Thymus (tissue), 11 donors: ENCODE measurements around the gene ARID5A. TPM values are rescaled to one million over a fixed set of nuclear protein-coding genes. Genes with fewer than 3 reads are reported as not detected.

ENCODE experiments used
- DNase-seq, 9 donors: peaks; one replicate each; pipeline ENCODE4 v3.0.0-alpha.2; 2013; ENCODE audit warnings: low spot score in 9 of 9, low read depth in 6 of 9, missing footprints in 1 of 9
- H3K27ac ChIP-seq, 2 donors: one replicate each; pipeline ENCODE4 v1.5.1; 2013; ENCODE audit warnings: control low read depth in 1 of 2, low read depth in 1 of 2, low read length in 1 of 2, mild to moderate bottlenecking in 1 of 2, moderate library complexity in 1 of 2
- H3K27me3 ChIP-seq, 2 donors: one replicate each; pipeline ENCODE4 v1.5.1; 2013; ENCODE audit warnings: low read length in 1 of 2; ENCODE audit not compliant: control insufficient read depth in 2 of 2, insufficient read depth in 1 of 2
- H3K36me3 ChIP-seq, 2 donors: one replicate each; pipeline ENCODE4 v1.5.1; 2013; ENCODE audit warnings: low read length in 1 of 2, mild to moderate bottlenecking in 1 of 2, moderate library complexity in 1 of 2; ENCODE audit not compliant: control insufficient read depth in 2 of 2, insufficient read depth in 2 of 2
- H3K4me1 ChIP-seq, 2 donors: one replicate each; pipeline ENCODE4 v1.5.1; 2013; ENCODE audit warnings: low read length in 2 of 2; ENCODE audit not compliant: control insufficient read depth in 2 of 2, insufficient read depth in 2 of 2
- H3K4me3 ChIP-seq, 2 donors: one replicate each; pipeline ENCODE4 v1.5.1; 2013; ENCODE audit warnings: low read length in 2 of 2, control low read depth in 1 of 2, mild to moderate bottlenecking in 1 of 2
- H3K9me3 ChIP-seq, 2 donors: one replicate each; pipeline ENCODE4 v1.5.1; 2013; ENCODE audit warnings: low read length in 1 of 2, mild to moderate bottlenecking in 1 of 2; ENCODE audit not compliant: control insufficient read depth in 2 of 2, insufficient read depth in 1 of 2
- WGBS: extraction: QIAGEN DNeasy Blood & Tissue Kit; methylation state at CpG from one replicate; pipeline ENCODE4 v1.1.7; 2013; 5-methylcytosine and 5-hydroxymethylcytosine counted together
- polyA plus RNA-seq: library from polyadenylated mRNA; stranded (reverse); fragments of 200-250 nt; gene quantifications from one replicate; pipeline ENCODE4 v1.2.3, GENCODE V29; 2013
- total RNA-seq: library from RNA; stranded (reverse); fragments of 120-200 nt; gene quantifications from one replicate; pipeline ENCODE4 v1.2.4, GENCODE V29; 2013
- donor health status: healthy.

The ARID5A gene
- total and polyA plus RNA-seq, 2 donors, result 18.9 to 57.2 TPM

GRCh38 chr2:96535331-96535730 is 1.2 kb upstream of the ARID5A start:
- H3K36me3 ChIP-seq, result peaks cover 0 to 4% of the 10 kb centered on the region in 2 donors
- peaks cover 0 to 7% of the 10 kb centered on the region in 2 donors for H3K27me3 ChIP-seq
- H3K27ac ChIP-seq, result no peak overlapping the region
- no peak for DNase-seq
- H3K4me1 ChIP-seq, result peaks cover 40 to 65% of the 10 kb centered on the region in 2 donors
- WGBS, result 95% methylated on average over 4 of the region's 4 CpGs
- no peaks in the 10 kb centered on the region for H3K9me3 ChIP-seq
- H3K4me3 ChIP-seq, result no peak overlapping the region

GRCh38 chr2:96537066-96537733 is 648 bp downstream of the ARID5A start:
- peak overlapping the region; percentile 74 to 93 for H3K4me3 ChIP-seq
- H3K4me1 ChIP-seq, result peaks cover 32 to 54% of the 10 kb centered on the region in 2 donors
- peaks cover 0 to 2% of the 10 kb centered on the region in 2 donors for H3K27me3 ChIP-seq
- peak; percentile 71 to 94 (median 82) for DNase-seq
- H3K36me3 ChIP-seq, result peaks cover 0 to 13% of the 10 kb centered on the region in 2 donors
- H3K27ac ChIP-seq, result peak overlapping the region; percentile 90 to 97
- no peaks in the 10 kb centered on the region for H3K9me3 ChIP-seq
- under 1% methylated on average over 61 of the region's 61 CpGs for WGBS

DNA sequence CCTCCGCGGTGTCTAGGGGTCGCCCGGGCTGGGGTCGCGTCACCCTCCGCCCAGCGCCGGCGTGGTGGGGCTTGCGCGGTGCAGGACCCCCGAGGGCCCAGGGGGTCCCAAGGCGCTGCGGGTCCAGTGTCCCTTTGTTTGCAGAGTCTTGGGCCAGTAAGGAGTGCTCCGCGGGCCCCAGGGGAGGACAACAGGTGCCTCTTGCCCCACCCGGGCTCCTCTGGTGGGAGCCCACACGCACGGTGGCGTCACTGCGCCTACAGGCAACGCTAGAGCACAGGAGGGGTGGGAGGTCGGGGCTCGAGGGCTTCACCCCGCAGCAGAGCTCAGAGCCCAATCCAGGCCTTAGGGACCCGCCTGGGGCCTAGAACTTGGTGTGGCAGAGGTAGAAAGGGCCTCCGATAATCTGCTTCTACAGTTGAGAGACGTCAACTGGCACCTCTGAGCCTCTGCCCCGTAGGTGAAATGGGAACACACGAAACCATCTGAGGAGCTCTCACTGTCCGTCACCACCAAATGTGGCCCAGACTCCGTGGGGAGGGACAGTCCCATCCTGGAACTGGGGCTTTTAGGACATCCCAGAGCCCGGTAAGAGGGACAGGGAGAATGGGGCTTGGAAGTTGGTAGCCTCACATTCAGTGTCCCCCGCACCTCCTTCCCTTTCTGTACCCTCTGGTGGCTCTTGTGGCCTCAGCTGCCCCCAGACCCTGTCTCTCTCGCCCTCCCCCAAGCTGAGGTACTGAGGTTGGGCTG is 1.4 kb downstream of the ARID5A start:
- peak in 5 of 9 donors; percentile 27 to 71 (median 49) for DNase-seq
- 5% methylated on average over 36 of the region's 36 CpGs for WGBS

DNA sequence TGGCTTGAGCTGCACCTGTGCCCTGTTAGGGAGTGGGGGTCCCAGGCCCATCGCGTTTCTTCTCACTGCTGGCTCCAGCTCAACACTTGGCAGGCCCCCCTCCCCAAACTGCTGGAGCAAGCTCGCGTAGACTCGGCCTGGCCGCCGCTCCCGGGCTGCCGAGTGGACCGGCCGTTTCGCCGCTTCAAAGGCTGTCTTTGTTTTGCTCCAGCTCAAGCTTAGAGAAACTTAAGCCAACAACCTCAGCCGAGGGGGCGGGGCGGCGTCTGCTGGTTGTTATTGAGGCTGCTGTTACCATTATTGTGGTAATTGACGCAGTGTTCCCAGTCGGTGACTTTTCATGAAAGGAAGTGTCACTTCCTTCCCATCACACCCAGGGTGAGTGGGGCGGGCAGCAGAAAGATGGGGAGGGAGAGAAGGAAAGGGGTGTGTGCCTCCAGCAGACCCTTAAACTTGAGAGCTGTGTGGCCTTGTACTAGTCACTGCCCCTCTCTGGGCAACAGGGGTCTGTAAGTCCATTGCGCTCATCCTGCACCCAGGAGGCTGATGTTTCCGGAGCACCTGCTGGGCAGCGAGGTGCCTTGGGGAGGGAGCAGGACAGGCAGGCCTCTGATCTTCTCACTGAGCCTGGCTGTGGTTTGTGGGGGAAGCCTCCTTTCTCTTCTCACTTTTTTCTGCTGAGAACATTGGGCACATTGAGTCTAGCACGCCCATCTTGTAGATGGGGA is 2.1 kb downstream of the ARID5A start:
- peak in 7 of 9 donors; percentile 30 to 82 (median 54) for DNase-seq
- Histone ChIP-seq H3K27ac (peak overlapping the region; percentile 75 to 97), H3K4me1 (peaks cover 29 to 43% of the 10 kb centered on the region in 2 donors), H3K27me3 (peaks cover 0 to 2% of the 10 kb centered on the region in 2 donors), H3K36me3 (peaks cover 12 to 21% of the 10 kb centered on the region in 2 donors), H3K9me3 (no peaks in the 10 kb centered on the region), H3K4me3 (peak overlapping the region; percentile 74 to 93)
- 2% methylated on average over 24 of the region's 24 CpGs for WGBS

More for the DNA sequence above, 1.4 kb downstream of the ARID5A start:
- no peaks in the 10 kb centered on the region for H3K9me3 ChIP-seq
- peaks cover 0 to 2% of the 10 kb centered on the region in 2 donors for H3K27me3 ChIP-seq
- H3K36me3 ChIP-seq, result peaks cover 5 to 18% of the 10 kb centered on the region in 2 donors
- H3K4me3 ChIP-seq, result peak overlapping the region; percentile 74 to 93
- H3K27ac ChIP-seq, result peak overlapping the region; percentile 75 to 97
- H3K4me1 ChIP-seq, result peaks cover 29 to 47% of the 10 kb centered on the region in 2 donors

DNA sequence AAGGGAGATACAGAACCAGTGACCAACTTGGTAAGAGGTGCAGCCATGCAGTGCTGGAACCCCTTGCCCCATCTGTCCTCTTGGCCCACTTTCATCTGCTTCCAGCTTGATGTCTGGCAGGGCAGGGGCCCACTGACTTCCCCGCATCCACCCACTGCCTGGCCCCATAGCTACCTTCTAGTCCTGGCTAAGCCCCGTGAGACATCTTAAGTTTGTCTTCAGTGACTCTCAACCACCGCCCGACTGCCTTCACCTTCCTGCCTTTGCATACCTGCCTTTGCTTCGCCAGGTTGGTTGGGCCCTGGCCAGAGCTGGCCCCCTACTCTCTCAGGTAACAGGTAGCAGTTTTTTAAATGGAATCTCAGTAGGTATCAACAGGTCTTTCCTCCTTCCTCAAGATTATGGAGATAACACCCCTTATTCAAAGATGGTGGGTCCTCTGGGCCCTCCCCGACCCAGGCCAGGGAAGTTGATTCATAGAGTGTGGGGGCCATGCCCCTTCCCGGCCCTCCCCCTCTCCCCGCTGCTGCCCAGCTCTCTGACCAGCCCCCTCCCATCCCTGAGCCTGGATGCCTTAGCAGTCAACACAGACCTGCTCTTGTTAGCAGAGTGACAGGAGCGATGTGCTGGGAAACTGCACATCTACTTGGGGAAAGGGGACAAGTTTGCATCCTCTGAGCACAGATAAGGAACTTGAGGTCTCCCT is 2.8 kb downstream of the ARID5A start:
- WGBS, result 81% methylated on average over 9 of the region's 9 CpGs

DNA sequence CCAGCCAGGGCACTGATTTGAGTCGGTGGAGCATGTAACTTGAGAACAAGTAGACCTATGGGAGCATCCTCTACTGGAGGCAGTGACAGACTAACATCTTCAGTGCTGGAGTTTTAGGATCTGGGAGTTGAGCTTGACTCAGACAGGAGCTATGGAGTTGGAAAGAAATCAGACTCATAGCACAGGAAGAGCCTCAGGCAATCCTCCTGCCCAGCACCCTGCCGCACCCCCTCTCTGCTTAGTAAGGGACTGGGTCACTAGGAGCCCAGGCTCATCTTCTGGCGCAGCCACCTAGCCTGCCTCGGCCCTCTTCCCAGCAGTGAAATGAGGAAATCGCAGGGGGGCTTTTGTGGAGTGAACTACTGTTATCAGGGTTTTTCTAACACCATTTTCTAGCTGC is 3.6 kb downstream of the ARID5A start:
- H3K27ac ChIP-seq, result no peak overlapping the region
- H3K4me1 ChIP-seq, result peaks cover 29 to 36% of the 10 kb centered on the region in 2 donors
- no peak for DNase-seq
- no peaks in the 10 kb centered on the region for H3K9me3 ChIP-seq
- peaks cover 12 to 27% of the 10 kb centered on the region in 2 donors for H3K36me3 ChIP-seq
- whole genome bisulfite sequencing, result 96% methylated on average over 5 of the region's 5 CpGs
- H3K27me3 ChIP-seq, result peaks cover 0 to 2% of the 10 kb centered on the region in 2 donors
- H3K4me3 ChIP-seq, result no peak overlapping the region

More for the DNA sequence above, 2.8 kb downstream of the ARID5A start:
- H3K36me3 ChIP-seq, result peaks cover 12 to 27% of the 10 kb centered on the region in 2 donors
- no peaks in the 10 kb centered on the region for H3K9me3 ChIP-seq
- DNase-seq, result no peak
- peak overlapping the region; percentile 32 to 70 for H3K27ac ChIP-seq
- peaks cover 0 to 2% of the 10 kb centered on the region in 2 donors for H3K27me3 ChIP-seq
- peaks cover 29 to 38% of the 10 kb centered on the region in 2 donors for H3K4me1 ChIP-seq
- H3K4me3 ChIP-seq, result peak overlapping the region; percentile 74 to 93

DNA sequence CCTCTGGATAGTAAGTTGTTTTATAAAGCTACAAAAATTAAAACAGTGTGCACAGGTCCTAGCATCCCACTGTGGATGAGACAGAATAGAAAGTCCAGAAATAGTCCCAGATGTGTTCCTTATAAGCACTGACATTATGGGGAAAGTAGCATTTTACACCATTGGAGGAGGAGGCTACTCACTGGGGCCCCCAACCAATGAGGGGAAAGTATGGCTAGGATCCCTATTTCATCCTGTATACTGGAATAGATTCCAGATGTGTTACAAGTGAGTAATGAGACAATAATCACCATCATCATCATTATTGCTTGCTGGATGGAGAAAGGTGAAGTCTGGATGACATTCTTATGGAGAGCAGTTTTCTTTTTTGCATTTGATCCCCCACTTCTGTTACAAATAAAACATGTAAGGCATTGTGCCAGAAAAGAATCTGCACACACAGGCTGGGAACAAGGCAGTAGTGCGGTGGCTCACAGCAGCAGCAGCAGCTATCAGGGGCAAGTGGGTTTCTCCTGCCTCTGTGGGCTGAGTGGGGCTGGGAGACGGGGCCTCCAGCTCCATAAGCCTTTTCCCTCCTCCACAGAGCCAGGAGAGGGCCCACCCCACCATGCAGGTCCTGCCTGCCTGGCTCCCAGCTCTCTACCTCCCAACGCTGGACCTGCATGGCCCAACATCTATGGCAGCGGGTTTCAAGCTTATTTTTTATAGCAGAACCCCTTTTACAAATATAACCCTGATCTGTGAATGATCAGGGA is 5.0 kb downstream of the ARID5A start:
- Histone ChIP-seq H3K27ac (no peak overlapping the region), H3K9me3 (no peaks in the 10 kb centered on the region), H3K27me3 (peaks cover 0 to 2% of the 10 kb centered on the region in 2 donors), H3K4me3 (no peak overlapping the region), H3K36me3 (peaks cover 12 to 31% of the 10 kb centered on the region in 2 donors), H3K4me1 (peaks cover 31 to 33% of the 10 kb centered on the region in 2 donors)
- no peak for DNase-seq
- 98% methylated on average over 4 of the region's 4 CpGs for WGBS
